ENCODE results near the gene FBXO46. TPM values are rescaled to one million over a fixed set of nuclear protein-coding genes. Genes with fewer than 3 reads are reported as not detected.

FBXO46 gene
- total and polyA plus RNA-seq, 2 of the 13 experiments (the other 11 are each of a cell fraction or from before 2014, with no cell fraction given): 6.2 to 6.4 TPM

- no peak for TF ChIP-seq SMAD3 (CRISPR knock-in tag; IDR thresholded peaks at IDR 0.05)
- no peak for TF ChIP-seq CBX2 (IDR thresholded peaks at IDR 0.05; ENCODE audit: low read depth, low read length)
- TF ChIP-seq CBX2 (CRISPR knock-in tag; IDR thresholded peaks at IDR 0.05; ENCODE audit: low read depth): no peak
- no peak for TF ChIP-seq ZSCAN22 (CRISPR knock-in tag; IDR thresholded peaks at IDR 0.05)
- TF ChIP-seq ZNF619 (CRISPR knock-in tag; IDR thresholded peaks at IDR 0.05): no peak
- no peak for TF ChIP-seq HIC2 (CRISPR knock-in tag; IDR thresholded peaks at IDR 0.05; ENCODE audit: low read depth)
- TF ChIP-seq ZNF276 (CRISPR knock-in tag; IDR thresholded peaks at IDR 0.05; ENCODE audit: low read depth): no peak
- TF ChIP-seq DPF2 (CRISPR knock-in tag; IDR thresholded peaks at IDR 0.05; ENCODE audit: borderline replicate concordance, low read depth): no peak
- TF ChIP-seq PAWR (CRISPR knock-in tag; IDR thresholded peaks at IDR 0.05; ENCODE audit: borderline replicate concordance): no peak
- peak; percentile 89 for TF ChIP-seq UBTF (CRISPR knock-in tag; IDR thresholded peaks at IDR 0.05)
- peak; percentile 87; the same call in 1 of the 2 replicates for TF ChIP-seq E2F2 (CRISPR knock-in tag; IDR thresholded peaks at IDR 0.05; ENCODE audit: borderline replicate concordance)
- TF ChIP-seq JUND (CRISPR knock-in tag; IDR thresholded peaks at IDR 0.05): no peak
- peak; percentile 60; the same call in 1 of the 2 replicates for TF ChIP-seq ZKSCAN5 (CRISPR knock-in tag; IDR thresholded peaks at IDR 0.05)
- no peak for TF ChIP-seq XRCC5 (optimal IDR thresholded peaks at IDR 0.05; ENCODE audit: low read length)
- TF ChIP-seq RFX1 (IDR thresholded peaks at IDR 0.05): no peak
- TF ChIP-seq ZNF569 (CRISPR knock-in tag; IDR thresholded peaks at IDR 0.05; ENCODE audit: borderline replicate concordance): no peak
- no peak; the same call in 1 of the 2 replicates for TF ChIP-seq ZNF263 (CRISPR knock-in tag; IDR thresholded peaks at IDR 0.05)
- TF ChIP-seq ZNF564 (CRISPR knock-in tag; IDR thresholded peaks at IDR 0.05): peak; percentile 46; the same call in 1 of the 2 replicates
- TF ChIP-seq ZNF850 (CRISPR knock-in tag; conservative IDR thresholded peaks at IDR 0.05): no peak
- TF ChIP-seq TEF (CRISPR knock-in tag; IDR thresholded peaks at IDR 0.05): no peak
- TF ChIP-seq FOXO1 (CRISPR knock-in tag; IDR thresholded peaks at IDR 0.05): peak; percentile 16; the same call in 1 of the 2 replicates
- TF ChIP-seq ERF (CRISPR knock-in tag; IDR thresholded peaks at IDR 0.05): 0 out of 2 replicates have a peak, but pooled peaks have one; percentile 27
These were observed 37.4 kb upstream of the FBXO46 start (continued) for GRCh38 chr19:45767881-45768654.
